Measurements from ENCODE around the gene UBQLN2.
"Not testable (repeated sequence)": the region's sequence is repeated elsewhere in the genome, so short reads cannot be mapped to it uniquely, and the experiment has no call there.

Gene UBQLN2

GRCh38 chrX:56588397-56589188, 25.2 kb downstream of the UBQLN2 start:
- TF ChIP-seq CTCF (conservative IDR thresholded peaks at IDR 0.05; ENCODE audit: low read depth, low read length) = no peak
- no peak for DNase-seq (ENCODE audit: low read depth)
- no peak overlapping the region for H3K4me3 ChIP-seq (ENCODE audit: low read depth, low read length)

DNA sequence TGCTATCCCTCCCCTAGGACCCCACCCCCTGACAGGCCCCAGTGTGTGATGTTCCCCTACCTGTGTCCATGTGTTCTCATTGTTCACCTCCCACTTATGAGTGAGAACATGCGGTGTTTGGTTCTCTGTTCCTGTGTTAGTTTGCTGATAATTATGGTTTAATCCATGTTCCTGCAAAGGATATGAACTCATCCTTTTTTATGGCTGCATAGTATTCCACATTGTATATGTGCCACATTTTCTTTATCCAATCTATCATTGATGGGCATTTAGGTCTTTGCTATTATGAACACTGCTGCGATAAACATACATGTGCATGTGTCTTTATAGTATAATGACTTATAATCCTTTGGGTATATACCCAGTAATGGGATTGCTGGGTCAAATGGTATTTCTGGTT, 28.4 kb downstream of the UBQLN2 start:
- H3K4me3 ChIP-seq (ENCODE audit: low read depth, low read length); DNase-seq (ENCODE audit: low read depth): not testable (repeated sequence)

DNA sequence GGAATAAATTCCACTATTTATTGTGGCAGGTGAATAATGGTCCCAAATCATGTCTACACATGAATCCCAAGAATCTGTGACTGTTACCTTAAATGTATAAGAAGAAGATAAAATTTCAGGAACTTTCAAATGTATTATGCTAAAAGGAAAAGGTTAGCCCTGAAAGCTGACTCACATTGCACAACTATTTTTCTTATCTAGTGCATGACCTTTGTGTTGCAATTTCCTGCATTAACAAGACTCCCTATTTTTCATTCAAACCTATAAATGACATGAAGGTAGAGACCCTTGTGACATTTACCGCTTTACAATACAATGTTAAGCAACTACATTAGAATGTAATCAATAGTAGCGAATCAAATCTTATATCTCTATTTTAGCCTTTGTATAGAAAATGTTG, 36.7 kb downstream of the UBQLN2 start:
- peak; percentile 19 for DNase-seq (ENCODE audit: low read depth)

DNA sequence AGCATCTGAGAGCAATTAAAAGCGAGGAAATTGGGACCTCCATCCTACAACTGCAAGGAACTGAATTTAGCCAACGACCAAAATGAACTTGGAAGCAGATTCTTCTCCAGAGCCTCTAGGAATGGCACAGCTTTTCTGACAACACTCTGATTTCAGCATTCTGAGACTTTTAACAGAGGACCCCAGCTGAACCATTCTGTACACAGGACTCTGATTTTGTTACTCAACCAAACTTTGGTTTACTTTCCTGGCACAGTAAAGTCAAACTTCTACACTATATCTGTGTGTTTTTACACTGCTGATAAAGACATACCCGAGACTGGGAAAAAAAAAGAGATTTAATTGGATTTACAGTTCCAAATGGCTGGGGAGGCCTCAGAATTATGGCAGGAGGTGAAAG, 37.6 kb downstream of the UBQLN2 start:
- no peak for TF ChIP-seq CTCF (conservative IDR thresholded peaks at IDR 0.05; ENCODE audit: low read depth, low read length)
- DNase-seq (ENCODE audit: low read depth) = no peak
- H3K4me3 ChIP-seq (ENCODE audit: low read depth, low read length) = no peak overlapping the region

More for the DNA sequence above, 36.7 kb downstream of the UBQLN2 start:
- no peak overlapping the region for H3K4me3 ChIP-seq (ENCODE audit: low read depth, low read length)
- no peak for TF ChIP-seq CTCF (conservative IDR thresholded peaks at IDR 0.05; ENCODE audit: low read depth, low read length)

- no peak for TF ChIP-seq CTCF (conservative IDR thresholded peaks at IDR 0.05; ENCODE audit: low read depth, low read length)
- no peak for DNase-seq (ENCODE audit: low read depth)
- H3K4me3 ChIP-seq (ENCODE audit: low read depth, low read length) = no peak overlapping the region
Observed at GRCh38 chrX:56615282-56615681, 51.9 kb downstream of the UBQLN2 start.

All from choroid plexus epithelial cell (primary cell).